GM12874 (cell line): Measurements from ENCODE around the gene NEO1.

Experiments
- CTCF ChIP-seq: IDR thresholded peaks from 2 replicates; pipeline ENCODE4 v1.5.1; 2011; ENCODE audit warnings: low read depth, mild to moderate bottlenecking, control low read depth, low read length, moderate library complexity; ENCODE audit not compliant: insufficient read depth

Gene NEO1

DNA sequence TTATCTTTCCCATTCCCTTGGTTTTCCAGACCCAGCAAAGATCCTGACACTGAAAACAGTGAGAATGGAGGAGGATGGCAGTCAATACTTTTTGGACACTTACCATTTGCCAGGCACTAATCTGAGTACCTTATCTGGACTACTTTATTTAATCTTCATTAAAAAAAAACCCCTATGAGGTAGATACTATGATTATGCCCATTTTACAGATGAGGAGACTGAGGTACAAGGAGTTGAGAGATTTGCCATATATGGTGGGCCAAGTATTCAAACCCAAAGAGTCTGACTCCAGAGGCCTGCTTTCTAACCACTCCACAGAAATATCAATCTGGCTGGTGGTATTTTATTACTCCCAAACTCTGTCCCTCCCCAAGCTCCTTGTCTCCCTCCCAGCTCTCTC lies 296.9 kb downstream of the NEO1 start:
- no peak for TF ChIP-seq CTCF

GRCh38 chr15:73352082-73352481 lies 299.8 kb downstream of the NEO1 start:
- no peak for TF ChIP-seq CTCF

DNA sequence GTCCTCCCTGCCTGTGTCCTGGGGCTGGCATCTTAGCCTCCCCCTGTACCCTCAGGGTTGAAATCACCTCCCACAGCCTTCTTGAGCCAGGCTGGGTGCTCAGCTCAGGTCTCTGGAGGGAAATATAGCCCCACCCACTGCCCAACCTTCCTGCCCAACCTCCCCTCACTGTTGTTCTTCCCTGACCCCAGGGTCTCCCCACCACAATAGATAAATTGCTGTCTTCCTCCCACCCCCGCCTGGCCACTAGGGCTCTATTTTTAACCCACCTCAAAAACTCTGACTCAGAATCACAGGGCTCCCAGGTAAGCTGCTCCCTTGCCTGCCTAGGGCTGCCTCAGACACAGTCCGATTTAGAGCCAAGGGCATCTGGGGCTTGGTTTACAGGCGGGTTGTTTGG lies 301.5 kb downstream of the NEO1 start:
- no peak for TF ChIP-seq CTCF

- no peak for TF ChIP-seq CTCF
These were observed 302.0 kb downstream of the NEO1 start for GRCh38 chr15:73354241-73354640.
